Neural crest cell (in vitro differentiated cells): ENCODE results near the gene PHLDA3. TPM values are rescaled to one million over a fixed set of nuclear protein-coding genes. Genes with fewer than 3 reads are reported as not detected.

ENCODE experiments used
- DNase-seq: peaks from one replicate; pipeline ENCODE4 v3.0.0; 2021; ENCODE audit warnings: low read depth, mixed read lengths, low spot score
- H3K27ac Mint-ChIP-seq: one replicate; pipeline ENCODE4 v1.8.0; 2021; ENCODE audit warnings: mild to moderate bottlenecking, mixed read lengths; ENCODE audit not compliant: unreplicated experiment
- H3K27me3 Mint-ChIP-seq: 2 replicates; pipeline ENCODE4 v1.8.0; 2021; ENCODE audit warnings: low read depth, mild to moderate bottlenecking, mixed read lengths
- H3K36me3 Mint-ChIP-seq: 2 replicates; pipeline ENCODE4 v1.8.0; 2021; ENCODE audit warnings: low read depth, mild to moderate bottlenecking, mixed read lengths
- H3K4me1 Mint-ChIP-seq: 2 replicates; pipeline ENCODE4 v1.8.0; 2021; ENCODE audit warnings: mixed read lengths
- H3K4me3 Mint-ChIP-seq: one replicate; pipeline ENCODE4 v1.8.0; 2021; ENCODE audit warnings: mild to moderate bottlenecking, mixed read lengths
- H3K9me3 Mint-ChIP-seq: 2 replicates; pipeline ENCODE4 v1.8.0; 2021; ENCODE audit warnings: mixed read lengths
- total RNA-seq: library from RNA; stranded (reverse); gene quantifications from 2 replicates; pipeline ENCODE4 v1.2.1, GENCODE V29; 2021
- TF ChIP-seq, protein P1 (sequence below): fragments of 200-600 bp; sonication (generic); conservative IDR thresholded peaks from 2 replicates; pipeline ENCODE4 v1.5.0; 2021; ENCODE audit warnings: antibody characterized with exemption, mild to moderate bottlenecking

PHLDA3 gene
- total RNA-seq, 1 donor from 2014 or later: 10.7 TPM

DNA sequence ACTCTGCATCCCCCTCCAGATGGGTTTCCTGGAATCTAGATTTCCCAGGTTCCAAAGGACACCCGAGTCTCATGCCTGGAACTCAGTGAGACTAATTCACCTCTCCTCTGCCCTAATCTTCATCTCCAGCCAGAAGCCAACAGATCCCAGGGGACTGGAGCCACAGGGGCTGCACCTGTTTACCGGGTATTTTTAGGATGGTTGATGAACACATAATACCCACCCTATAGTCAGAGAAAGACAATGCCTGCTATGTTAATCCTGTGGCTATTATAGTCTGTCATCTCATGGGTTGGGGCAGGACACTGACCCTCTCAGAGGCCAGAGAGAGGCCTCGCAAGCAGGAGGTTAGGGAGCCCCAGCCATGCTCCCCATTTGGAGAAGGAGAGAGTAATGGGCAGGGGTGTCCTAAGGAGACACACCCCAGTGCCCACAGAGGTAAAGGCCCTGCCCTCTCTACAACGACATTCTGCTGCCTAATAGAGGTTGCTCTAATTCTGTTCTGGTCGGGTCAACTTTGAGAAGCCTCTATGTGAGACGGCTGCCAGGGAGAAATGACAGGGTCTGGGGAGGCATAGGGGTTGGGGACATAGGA, 46.5 kb downstream of the PHLDA3 start:
- H3K9me3 Mint-ChIP-seq: no peaks in the 10 kb centered on the region
- TF ChIP-seq, protein P1, sequence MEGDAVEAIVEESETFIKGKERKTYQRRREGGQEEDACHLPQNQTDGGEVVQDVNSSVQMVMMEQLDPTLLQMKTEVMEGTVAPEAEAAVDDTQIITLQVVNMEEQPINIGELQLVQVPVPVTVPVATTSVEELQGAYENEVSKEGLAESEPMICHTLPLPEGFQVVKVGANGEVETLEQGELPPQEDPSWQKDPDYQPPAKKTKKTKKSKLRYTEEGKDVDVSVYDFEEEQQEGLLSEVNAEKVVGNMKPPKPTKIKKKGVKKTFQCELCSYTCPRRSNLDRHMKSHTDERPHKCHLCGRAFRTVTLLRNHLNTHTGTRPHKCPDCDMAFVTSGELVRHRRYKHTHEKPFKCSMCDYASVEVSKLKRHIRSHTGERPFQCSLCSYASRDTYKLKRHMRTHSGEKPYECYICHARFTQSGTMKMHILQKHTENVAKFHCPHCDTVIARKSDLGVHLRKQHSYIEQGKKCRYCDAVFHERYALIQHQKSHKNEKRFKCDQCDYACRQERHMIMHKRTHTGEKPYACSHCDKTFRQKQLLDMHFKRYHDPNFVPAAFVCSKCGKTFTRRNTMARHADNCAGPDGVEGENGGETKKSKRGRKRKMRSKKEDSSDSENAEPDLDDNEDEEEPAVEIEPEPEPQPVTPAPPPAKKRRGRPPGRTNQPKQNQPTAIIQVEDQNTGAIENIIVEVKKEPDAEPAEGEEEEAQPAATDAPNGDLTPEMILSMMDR: no peak
- peak overlapping the region; percentile 36 for H3K27ac Mint-ChIP-seq
- DNase-seq: no peak
- H3K36me3 Mint-ChIP-seq: no peaks in the 10 kb centered on the region
- H3K4me3 Mint-ChIP-seq: no peak overlapping the region
- H3K27me3 Mint-ChIP-seq: no peaks in the 10 kb centered on the region
- H3K4me1 Mint-ChIP-seq: peaks cover 36% of the 10 kb centered on the region

DNA sequence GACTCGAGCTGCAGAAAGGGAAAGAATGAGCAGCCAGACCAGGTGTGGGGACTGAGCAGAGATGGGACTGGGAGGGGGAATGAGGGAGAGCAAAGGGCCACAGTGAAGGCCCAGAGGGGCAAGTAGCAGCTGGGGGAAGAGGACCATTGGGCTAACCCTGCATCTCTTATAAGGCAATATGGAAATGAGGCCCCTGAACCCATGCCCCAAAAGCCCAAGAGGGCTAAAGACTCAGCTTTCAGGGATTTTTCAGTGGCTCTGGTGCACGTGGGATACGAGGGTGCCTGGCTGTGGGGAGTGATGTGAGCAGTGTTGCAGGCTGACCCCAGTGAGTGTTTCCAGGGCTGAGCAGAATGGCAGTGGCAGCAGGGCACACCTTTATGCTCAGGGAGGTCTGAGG, 47.0 kb downstream of the PHLDA3 start:
- Mint-ChIP-seq H3K4me1 (peaks cover 38% of the 10 kb centered on the region), H3K9me3 (no peaks in the 10 kb centered on the region), H3K4me3 (no peak overlapping the region), H3K27ac (no peak overlapping the region), H3K36me3 (no peaks in the 10 kb centered on the region), H3K27me3 (no peaks in the 10 kb centered on the region)
- DNase-seq: no peak
- TF ChIP-seq, protein P1: no peak

DNA sequence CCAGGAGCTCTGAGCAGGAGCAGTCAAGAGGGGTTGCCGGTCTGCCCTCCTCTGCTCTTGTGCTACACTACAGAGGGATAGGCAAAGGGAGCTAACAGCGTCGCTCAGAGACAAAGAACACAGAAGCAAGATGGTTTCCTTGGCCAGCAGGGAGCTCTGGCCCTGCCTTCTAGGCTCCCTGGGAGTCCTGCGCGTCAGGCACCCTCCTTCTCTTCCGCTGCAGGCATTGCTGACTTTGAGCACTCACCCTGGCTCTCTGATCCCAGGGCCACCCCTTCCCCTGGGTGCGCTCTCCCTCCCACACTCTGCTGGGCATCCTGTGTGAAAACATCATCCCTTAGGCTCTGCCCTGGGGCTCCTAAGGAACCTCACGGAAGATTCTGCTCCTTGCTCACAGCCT, 47.9 kb downstream of the PHLDA3 start:
- H3K36me3 Mint-ChIP-seq: no peaks in the 10 kb centered on the region
- peak overlapping the region; percentile 75 for H3K27ac Mint-ChIP-seq
- no peak for DNase-seq
- TF ChIP-seq, protein P1: no peak
- no peak overlapping the region for H3K4me3 Mint-ChIP-seq
- H3K9me3 Mint-ChIP-seq: no peaks in the 10 kb centered on the region
- H3K27me3 Mint-ChIP-seq: no peaks in the 10 kb centered on the region
- H3K4me1 Mint-ChIP-seq: peaks cover 38% of the 10 kb centered on the region

- H3K27me3 Mint-ChIP-seq: no peaks in the 10 kb centered on the region
- H3K27ac Mint-ChIP-seq: peak overlapping the region; percentile 75
- no peaks in the 10 kb centered on the region for H3K36me3 Mint-ChIP-seq
- TF ChIP-seq, protein P1: no peak
- H3K9me3 Mint-ChIP-seq: no peaks in the 10 kb centered on the region
- peaks cover 38% of the 10 kb centered on the region for H3K4me1 Mint-ChIP-seq
- no peak overlapping the region for H3K4me3 Mint-ChIP-seq
- DNase-seq: no peak
Observed at GRCh38 chr1:201420608-201421002, 48.4 kb downstream of the PHLDA3 start.

GRCh38 chr1:201419746-201420607, 49.0 kb downstream of the PHLDA3 start:
- Mint-ChIP-seq H3K4me3 (no peak overlapping the region), H3K9me3 (no peaks in the 10 kb centered on the region), H3K4me1 (peaks cover 35% of the 10 kb centered on the region)

More at GRCh38 chr1:201419746-201420607, 49.0 kb downstream of the PHLDA3 start:
- H3K27me3 Mint-ChIP-seq: no peaks in the 10 kb centered on the region
- peak overlapping the region; percentile 10 for H3K27ac Mint-ChIP-seq
- H3K36me3 Mint-ChIP-seq: no peaks in the 10 kb centered on the region
- TF ChIP-seq, protein P1: no peak
- no peak for DNase-seq
